Measurements from ENCODE around the gene IFRD2.
"Not testable (repeated sequence)": the region's sequence is repeated elsewhere in the genome, so short reads cannot be mapped to it uniquely, and the experiment has no call there.

The IFRD2 gene

GRCh38 chr3:50268276-50268675 lies 24.0 kb downstream of the IFRD2 start:
- no peak for DNase-seq (ENCODE audit: low spot score)

GRCh38 chr3:50267280-50267913 lies 24.8 kb downstream of the IFRD2 start:
- peak; percentile 49 for DNase-seq (ENCODE audit: low spot score)

- no peak for DNase-seq (ENCODE audit: low spot score)
Measured at GRCh38 chr3:50266836-50267235, 25.4 kb downstream of the IFRD2 start.

DNA sequence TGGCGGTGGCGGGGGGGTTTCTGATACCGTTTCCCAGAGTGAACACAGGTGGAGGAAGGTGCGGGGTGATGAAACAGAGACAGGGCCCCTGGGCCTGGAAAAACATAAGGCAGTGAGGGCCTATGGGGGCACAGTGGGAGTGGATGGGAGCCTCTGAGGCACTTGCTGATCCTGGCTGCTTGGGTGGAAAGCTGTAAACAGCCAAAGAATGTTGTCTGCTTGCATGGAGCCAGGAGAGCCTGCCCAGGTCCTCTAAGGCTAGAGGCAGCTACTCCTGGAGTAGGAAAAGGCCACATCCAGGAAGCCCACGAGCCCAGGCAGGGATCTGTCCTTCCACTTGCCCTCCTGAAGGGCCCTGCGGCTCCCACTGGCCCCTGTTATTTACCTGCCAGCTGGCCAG lies 26.2 kb downstream of the IFRD2 start:
- no peak for DNase-seq (ENCODE audit: low spot score)

DNA sequence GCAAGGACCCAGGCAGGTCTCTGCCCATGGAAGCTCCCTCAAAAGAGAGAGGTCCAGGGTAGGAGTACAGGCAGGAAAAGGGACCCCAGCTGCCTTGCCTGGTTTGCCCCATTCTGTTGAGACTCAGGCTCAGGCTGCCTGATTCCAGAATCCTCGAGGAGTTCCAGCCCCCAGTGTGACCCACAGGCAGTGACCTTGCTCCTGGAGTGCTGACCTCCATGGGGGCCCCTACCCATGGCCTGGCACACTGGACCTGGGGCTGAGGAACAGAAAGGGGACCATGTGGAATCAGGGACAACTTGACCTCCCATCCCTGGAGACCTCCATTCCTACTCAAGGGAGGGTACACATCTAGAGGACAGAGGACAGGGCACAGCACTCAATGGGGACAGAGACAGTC lies 26.7 kb downstream of the IFRD2 start:
- no peak for DNase-seq (ENCODE audit: low spot score)

DNA sequence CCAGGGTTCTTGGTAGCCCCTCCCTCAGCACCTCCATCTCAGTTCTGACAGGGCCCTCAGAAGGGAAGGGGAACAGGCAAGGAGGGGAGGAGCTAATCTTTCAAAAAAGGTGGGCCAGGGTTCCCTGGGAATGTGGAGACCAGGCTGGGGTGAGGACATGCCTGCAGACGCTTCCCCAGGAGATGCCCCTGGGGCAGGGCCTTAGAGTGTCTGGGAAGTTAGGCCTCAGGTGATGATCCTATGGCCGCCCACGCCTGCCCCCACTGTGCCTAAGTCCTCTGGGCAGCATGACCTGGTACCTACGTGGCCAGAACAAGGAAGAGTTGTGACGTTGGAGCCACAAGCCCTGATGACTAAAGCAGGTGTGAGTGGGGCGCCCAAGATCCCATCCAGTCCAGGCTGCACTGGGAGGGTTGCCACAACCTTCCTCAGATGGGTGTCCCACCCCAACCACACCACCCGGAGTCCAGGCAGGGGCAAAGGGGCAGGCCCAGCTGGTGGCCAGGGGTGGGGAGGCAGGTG lies 27.2 kb downstream of the IFRD2 start:
- DNase-seq (ENCODE audit: low spot score) = no peak

GRCh38 chr3:50264383-50264963 lies 27.8 kb downstream of the IFRD2 start:
- no peak for DNase-seq (ENCODE audit: low spot score)

DNA sequence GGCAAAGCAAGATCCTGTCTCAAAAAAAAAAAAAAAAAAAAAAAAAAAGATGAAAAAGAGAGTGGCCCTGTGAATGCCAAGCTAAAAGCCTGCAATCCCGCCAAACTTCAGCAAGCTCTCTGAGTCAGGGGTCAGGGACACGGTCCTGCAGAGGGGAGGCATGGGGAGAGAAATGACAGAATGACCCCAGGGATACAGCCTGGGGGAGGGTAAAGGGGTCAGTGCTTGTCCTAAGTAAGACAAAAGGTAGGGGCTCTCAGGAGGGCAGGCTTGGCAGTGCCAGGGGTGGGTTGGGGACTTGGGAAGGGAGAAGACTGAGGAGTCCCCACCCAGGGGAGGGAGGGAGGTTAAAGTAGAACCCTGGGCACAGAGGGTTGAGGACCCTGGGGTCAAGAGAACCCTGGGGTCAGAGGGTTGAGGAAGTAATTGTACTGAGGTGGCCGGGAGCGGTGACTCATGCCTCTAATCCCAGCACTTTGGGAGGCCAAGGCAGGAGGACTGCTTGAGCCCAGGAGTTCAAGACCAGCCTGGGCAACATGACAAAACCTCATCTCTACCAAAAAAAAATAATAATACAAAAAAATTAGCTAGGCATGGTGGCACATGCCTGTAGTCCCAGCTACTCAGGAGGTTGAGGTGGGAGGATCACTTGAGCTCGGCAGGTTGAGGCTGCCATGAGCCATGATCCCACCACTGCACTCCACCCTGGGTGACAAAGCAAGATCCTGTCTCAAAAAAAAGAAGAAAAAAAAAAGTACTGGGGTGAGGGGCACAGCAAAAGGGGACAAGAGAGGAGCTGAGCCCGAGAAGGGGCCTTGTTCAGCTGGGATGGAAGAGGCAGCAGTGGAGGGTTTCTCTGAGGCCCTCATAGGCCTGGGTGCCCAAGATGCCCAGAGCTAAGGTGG lies 28.5 kb downstream of the IFRD2 start:
- DNase-seq (ENCODE audit: low spot score) = no peak

DNA sequence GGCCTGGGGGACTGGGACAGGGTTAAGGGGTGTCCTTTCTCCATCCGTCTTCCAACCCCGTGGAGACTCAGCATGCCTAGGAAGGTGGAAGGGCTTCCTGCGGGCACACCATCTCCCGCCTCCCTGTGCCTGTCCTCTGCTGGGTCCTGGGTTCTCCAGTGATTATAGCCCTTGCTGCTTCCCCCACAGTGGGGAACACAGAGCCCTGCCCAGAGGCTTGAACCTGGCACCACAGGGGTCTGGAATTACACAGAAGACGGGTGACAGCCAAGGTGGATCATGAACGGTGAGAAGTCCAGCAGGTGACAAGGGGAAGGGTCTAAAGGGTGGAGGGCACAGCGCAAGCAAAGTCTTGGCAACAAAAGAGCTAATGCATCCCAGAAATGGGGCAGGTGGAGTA lies 29.5 kb downstream of the IFRD2 start:
- DNase-seq (ENCODE audit: low spot score) = no peak

- DNase-seq (ENCODE audit: low spot score) = not testable (repeated sequence)
Measured at GRCh38 chr3:50262200-50262599, 30.0 kb downstream of the IFRD2 start.

- no peak for DNase-seq (ENCODE audit: low spot score)
Measured at GRCh38 chr3:50261505-50261904, 30.7 kb downstream of the IFRD2 start.

- no peak for DNase-seq (ENCODE audit: low spot score)
Measured at GRCh38 chr3:50260942-50261441, 31.2 kb downstream of the IFRD2 start.

DNA sequence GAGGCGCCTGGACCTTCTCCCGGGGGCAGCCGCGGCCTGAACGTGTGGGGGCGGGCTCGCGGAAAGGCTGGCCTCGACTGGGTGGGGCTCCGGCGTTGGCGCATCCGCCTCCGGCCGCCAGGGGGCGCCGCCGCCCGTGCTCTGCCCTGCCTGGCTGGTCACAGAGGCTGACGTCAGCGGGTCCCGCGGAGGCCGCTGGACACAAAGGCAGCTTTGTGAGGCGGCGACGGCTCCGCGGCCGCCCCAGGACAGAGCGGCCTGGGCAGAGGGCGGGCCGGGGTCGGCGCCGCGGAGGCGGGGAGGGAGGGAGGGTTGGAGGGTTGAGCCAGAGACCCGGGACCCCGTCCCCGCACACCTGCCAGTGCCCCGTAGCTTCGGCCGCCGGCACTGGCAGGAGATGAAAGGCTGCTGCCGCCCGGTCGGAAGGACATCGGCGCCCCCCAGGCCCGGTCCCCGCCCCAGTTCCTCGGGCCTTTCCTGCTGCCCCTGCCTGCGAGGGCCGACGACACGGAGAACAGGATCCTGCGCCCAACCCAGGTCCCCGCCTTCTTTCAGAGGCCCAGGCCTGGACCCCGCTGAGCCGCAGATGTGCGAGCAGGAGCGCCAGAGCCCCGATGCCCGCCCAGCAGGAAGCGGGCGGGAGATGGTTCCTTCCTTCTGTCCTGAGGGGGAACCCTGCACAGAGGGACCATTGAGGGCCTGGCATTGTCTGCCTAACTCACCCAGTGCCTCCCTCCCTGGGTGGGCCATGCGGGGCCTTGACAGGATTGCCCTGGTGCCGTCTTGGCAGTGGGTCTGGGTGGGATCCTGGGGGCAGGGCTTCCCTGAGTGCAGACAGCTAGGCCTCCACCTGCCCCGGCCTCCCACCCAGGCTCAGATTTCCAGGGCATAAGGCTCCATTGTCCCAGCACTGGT lies 31.9 kb downstream of the IFRD2 start:
- DNase-seq (ENCODE audit: low spot score) = peak; percentile 98

DNA sequence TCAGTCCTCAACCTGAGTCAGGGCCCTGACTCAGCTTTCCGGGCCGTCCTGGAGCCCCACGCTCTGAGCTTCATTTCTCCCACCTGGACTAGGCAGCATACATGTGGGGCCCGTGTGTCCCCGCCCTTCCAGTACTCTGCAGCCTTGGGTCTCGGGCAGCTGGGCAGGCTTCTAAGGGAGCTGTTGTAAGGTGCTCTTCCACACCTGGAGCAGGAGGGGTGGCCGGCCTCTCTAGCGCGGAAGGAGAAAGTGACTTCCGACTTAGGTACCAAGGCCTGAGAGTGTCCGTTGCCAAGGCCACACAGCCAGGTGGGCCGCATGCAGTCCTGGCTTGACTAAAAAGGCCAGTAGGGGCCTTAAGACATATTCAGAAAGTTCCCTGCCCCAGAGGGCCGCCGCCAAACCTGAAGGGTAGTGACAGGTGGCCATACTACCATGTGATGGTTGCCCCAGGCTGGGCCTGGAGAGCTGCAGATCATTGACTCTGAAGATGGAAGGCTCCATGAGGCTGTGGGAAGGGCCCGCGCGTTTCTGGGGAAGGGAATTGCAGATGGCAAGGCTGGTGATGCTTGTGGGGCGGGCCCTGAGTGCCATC lies 32.7 kb downstream of the IFRD2 start:
- DNase-seq (ENCODE audit: low spot score) = no peak

- no peak for DNase-seq (ENCODE audit: low spot score)
Measured at GRCh38 chr3:50258979-50259378, 33.2 kb downstream of the IFRD2 start.

DNA sequence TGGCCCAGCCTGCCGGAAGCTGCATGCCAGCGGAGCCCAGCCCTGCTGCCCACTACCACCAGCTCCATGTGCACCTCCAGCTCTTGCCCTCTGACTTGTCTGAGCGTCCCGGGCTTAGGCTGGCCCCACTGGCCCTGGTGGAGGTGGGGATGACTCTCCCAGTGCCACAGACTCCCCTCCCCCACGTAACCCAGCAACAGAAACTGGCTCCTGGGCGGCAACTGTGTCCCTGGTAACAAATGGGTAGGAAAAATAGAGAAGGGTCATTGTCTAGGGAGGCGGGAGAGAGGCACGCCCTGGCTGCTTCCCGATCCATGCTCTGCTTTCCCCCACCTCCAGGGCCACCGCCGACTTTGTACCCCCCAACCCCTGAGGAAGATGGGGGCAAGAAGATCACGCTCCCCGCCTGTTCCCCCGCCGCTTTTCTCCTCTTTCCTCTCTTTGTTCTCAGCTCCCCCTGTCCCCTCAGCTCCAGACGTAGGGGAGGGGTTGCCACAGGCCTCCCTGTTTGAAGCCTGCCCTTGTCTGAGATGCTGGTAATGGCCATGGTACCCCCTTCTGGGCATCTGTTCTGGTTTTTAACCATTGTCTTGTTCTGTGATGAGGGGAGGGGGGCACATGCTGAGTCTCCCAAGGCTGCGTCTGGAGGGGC lies 34.1 kb downstream of the IFRD2 start:
- no peak for DNase-seq (ENCODE audit: low spot score)

DNA sequence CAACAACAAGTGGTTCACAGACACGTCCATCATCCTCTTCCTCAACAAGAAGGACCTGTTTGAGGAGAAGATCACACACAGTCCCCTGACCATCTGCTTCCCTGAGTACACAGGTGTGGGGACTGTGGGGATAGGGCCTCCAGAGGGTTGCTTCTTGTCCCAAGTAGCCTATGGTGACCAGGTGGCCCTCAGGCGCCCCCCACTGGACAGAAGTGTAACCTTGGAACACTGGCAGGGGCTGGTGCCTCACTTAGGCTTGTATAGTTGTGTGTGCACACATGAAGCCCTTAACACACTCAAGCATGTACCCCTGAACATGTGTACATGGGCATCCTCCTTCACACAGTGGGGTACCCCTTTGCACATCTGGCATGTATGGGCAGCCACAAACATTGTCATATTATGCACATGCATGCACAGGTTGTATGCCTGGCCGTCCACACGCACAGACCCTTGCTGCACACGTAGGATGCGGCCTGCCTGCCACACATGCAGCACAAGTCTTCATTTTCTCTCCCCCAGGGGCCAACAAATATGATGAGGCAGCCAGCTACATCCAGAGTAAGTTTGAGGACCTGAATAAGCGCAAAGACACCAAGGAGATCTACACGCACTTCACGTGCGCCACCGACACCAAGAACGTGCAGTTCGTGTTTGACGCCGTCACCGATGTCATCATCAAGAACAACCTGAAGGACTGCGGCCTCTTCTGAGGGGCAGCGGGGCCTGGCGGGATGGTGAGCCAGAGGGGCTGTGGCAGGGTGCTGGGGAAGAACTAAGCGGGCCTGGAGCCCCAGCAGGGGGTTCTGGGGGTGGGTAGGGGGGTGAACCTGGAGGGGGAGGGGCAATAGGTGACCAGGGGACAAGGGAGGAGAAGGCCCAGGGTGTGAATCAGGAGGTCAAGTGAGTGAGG lies 35.0 kb downstream of the IFRD2 start:
- DNase-seq (ENCODE audit: low spot score) = peak; percentile 60

GRCh38 chr3:50255251-50255615 lies 37.0 kb downstream of the IFRD2 start:
- no peak for DNase-seq (ENCODE audit: low spot score)

DNA sequence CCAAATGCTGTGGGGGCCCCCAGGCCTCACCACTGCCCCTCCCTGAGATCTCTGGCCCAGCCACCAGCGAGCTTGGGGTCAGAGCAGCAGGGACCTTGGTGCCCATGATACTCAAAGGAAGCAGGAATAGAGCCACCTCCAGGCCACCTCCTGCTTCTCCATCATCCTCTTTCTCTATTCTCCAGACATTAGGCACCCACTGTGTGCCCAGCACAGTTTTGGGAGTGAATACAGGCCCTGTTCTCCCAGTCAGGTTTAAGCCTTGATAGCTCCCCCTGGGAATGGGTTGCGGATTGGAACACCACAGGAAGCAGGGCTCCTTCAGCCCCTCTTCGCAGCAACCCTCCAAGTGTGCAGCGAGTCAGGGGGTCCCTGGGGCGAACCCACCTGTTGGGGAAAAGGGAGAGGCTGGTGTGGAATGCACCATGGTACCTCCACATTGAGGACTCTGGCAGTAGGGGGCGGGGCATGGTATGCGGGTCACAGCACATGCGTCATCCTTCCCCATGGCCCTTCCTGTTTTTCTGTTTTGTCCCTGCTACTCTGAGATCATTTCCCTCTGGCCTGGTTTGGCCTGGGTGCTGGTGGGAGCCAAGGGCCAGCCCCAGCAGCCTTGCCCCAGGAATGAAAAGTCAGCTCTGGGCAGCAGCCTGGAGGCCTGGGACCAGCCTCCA lies 37.5 kb downstream of the IFRD2 start:
- DNase-seq (ENCODE audit: low spot score) = no peak

Measured in D341Med (cell line).